Urinary bladder (tissue), 4 donors: ENCODE results near the gene PDILT. TPM values are rescaled to one million over a fixed set of nuclear protein-coding genes. Genes with fewer than 3 reads are reported as not detected.
A peak's percentile ranks its signal among the peaks of the same experiment; 100 is the strongest.
"Not testable (repeated sequence)": the region's sequence is repeated elsewhere in the genome, so short reads cannot be mapped to it uniquely, and the experiment has no call there.

Experiments
- DNase-seq: peaks from one replicate; pipeline ENCODE4 v3.0.0-alpha.2; 2015; ENCODE audit errors: extremely low spot score
- H3K27ac ChIP-seq: one replicate; pipeline ENCODE4 v1.5.1; 2013; ENCODE audit warnings: low read depth, mild to moderate bottlenecking, moderate library complexity
- H3K36me3 ChIP-seq: one replicate; pipeline ENCODE4 v1.6.1; 2013; ENCODE audit warnings: mild to moderate bottlenecking, moderate library complexity; ENCODE audit not compliant: insufficient read depth
- H3K4me1 ChIP-seq: one replicate; pipeline ENCODE4 v1.6.1; 2013; ENCODE audit warnings: mild to moderate bottlenecking, moderate library complexity; ENCODE audit not compliant: insufficient read depth
- H3K4me3 ChIP-seq: one replicate; pipeline ENCODE4 v1.5.1; 2013; ENCODE audit warnings: low read depth, low read length
- WGBS: extraction: QIAGEN DNeasy Blood & Tissue Kit; methylation state at CpG from one replicate; pipeline ENCODE4 v1.1.7; 2013; 5-methylcytosine and 5-hydroxymethylcytosine counted together
- polyA plus RNA-seq: library from polyadenylated mRNA; stranded (reverse); fragments of 200-250 nt; gene quantifications from one replicate; pipeline ENCODE4 v1.2.3, GENCODE V29; 2013
- total RNA-seq: library from RNA; depleted of rRNA; stranded (reverse); fragments of >200 nt; gene quantifications from one replicate; pipeline ENCODE4 v1.2.3, GENCODE V29; 2014
- donor health status: healthy with polysubstance abuse.
- donor health status: healthy.

PDILT gene, protein sequence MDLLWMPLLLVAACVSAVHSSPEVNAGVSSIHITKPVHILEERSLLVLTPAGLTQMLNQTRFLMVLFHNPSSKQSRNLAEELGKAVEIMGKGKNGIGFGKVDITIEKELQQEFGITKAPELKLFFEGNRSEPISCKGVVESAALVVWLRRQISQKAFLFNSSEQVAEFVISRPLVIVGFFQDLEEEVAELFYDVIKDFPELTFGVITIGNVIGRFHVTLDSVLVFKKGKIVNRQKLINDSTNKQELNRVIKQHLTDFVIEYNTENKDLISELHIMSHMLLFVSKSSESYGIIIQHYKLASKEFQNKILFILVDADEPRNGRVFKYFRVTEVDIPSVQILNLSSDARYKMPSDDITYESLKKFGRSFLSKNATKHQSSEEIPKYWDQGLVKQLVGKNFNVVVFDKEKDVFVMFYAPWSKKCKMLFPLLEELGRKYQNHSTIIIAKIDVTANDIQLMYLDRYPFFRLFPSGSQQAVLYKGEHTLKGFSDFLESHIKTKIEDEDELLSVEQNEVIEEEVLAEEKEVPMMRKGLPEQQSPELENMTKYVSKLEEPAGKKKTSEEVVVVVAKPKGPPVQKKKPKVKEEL
- total RNA-seq (not detected), polyA plus RNA-seq (not detected)

DNA sequence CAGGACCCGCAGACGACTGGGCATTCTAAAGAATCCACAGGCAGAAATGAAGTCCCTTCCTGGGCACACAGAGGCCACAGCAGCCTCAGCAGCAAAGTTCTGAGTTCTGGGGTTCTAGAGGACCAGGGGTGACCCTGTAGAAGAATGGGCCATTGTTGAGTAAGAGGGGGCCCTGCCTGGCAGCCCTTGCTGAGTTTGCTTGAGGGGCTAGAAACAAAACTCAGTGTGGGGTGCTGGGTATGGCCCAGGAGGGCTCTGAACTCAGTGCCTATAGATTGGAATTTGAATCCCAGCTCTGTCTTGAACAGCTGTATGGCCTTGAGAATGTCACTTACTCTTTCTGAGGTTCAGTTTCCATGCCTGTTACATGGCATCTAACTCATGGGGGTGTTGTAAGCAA, at the start of gene PDILT:
Gene PDILT (minus strand): TSS at position 101 of the 400 bp plus-strand sequence. CDS start 5,437 bp downstream, outside the sequence.
- no peak within 1 kb of the TSS for H3K4me3 ChIP-seq
- no peak within 1 kb of the TSS for H3K27ac ChIP-seq
- 85% methylated on average over 2 of the region's 2 CpGs for WGBS
- no peaks in the 10 kb centered on the region for H3K4me1 ChIP-seq
- H3K36me3 ChIP-seq = no peaks in the 10 kb centered on the region
- DNase-seq = no peak

DNA sequence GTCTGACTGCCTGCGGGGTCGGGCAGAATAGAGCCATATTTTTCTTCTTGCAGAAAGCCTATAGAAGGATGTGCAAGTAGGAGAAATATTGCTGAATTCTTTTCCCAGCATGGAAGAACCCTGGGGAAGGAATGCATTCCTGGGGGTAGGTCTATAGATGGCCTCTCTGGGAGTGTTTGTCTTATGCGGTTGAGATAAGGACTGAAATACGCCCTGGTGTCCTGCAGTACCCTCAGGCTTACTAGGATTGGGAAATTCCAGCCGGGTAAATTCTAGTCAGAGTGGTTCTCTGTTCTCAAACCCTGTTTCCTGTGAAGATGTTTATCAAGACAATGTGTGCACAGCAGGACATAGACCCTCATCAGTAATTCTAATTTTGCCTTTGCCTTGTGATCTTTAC, 49.1 kb upstream of the PDILT start:
- H3K27ac ChIP-seq, H3K4me1 ChIP-seq, DNase-seq, H3K36me3 ChIP-seq, H3K4me3 ChIP-seq: not testable (repeated sequence)
- WGBS = 78% methylated on average over 5 of the region's 5 CpGs

DNA sequence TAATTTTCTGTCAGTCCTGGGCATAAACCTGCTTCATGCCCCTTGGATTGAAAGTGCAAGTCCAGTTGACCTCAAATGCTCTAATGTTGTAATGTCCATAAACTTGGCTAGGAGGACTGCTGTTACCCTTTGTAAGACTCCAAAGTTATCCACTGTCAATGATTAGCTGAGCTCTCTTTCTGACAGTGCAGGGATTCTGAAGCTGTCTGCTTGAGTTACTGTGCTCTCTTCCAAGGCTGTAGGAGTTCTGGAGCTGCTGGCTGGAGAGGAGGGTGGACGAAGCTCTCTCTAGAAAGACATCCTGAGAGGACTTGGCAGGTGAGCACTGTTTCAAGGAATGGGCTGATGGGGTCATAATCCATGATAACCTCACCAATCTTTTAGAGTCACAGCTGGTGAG, 46.8 kb upstream of the PDILT start, which contains the start of gene ACSM2A:
Gene ACSM2A (plus strand): TSS at position 158 of the 400 bp plus-strand sequence. CDS start 8,594 bp downstream, outside the sequence.
- H3K36me3 ChIP-seq, H3K4me3 ChIP-seq, H3K27ac ChIP-seq, H3K4me1 ChIP-seq, DNase-seq: not testable (repeated sequence)
- WGBS = 50% methylated on average over 1 of the region's 1 CpG

DNA sequence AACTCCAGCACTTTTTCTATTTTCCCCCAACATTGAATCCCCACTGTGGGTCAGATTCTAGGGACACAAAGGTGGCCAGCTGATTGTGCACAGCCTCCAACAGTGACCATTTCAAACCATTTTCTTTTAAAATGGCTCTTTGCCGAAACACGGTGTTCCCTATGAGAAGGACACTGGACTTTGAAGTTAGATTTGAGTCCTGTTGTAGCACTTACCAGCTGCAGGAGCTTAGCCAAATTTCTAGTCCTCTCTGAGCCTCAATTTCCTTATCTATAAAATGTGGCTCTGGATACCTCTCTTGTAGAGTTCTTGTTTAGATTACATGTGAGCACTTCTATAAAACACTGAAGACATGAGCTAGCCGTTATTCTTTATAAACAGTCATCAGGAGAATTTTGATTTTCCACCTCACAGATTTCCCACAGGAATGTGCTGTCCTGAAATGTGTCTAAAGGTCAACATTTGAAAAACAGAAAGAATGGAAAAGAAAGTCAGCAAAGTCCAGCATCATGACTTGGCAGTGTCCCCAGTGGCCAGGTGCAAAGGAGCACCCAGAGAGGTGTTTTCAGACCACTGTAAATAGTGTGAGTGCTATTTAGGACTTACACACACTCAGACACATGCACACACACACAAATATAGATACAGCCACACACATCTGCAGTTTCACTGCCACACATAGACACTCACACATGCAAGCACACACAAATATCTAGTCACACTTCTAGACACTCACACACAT, 42.3 kb upstream of the PDILT start:
- no CpG with 5 or more reads among the region's 3 CpGs for WGBS
- not testable (repeated sequence) for H3K36me3 ChIP-seq, H3K27ac ChIP-seq, H3K4me1 ChIP-seq, H3K4me3 ChIP-seq, DNase-seq

DNA sequence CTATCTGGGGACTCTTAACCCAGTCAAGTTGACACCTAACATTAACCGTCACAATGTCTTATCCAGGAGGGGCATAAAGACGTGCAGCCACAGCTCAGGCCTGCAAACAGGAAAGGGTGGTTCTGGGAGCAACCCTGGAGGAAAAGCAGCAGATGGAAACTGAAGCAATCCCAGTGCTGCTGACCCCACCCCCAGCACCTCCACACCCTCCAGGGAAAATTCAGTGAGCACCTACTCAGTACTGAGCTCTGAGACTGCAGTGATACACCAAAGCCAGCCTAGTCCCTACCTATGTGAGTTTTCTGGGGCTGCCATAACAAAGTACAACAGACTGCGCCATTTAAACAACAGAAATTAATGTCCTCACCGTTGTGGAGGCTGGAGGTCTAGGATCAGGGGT, 37.3 kb upstream of the PDILT start:
- H3K36me3 ChIP-seq, DNase-seq, H3K27ac ChIP-seq, H3K4me3 ChIP-seq, H3K4me1 ChIP-seq: not testable (repeated sequence)
- 89% methylated on average over 3 of the region's 4 CpGs for WGBS

DNA sequence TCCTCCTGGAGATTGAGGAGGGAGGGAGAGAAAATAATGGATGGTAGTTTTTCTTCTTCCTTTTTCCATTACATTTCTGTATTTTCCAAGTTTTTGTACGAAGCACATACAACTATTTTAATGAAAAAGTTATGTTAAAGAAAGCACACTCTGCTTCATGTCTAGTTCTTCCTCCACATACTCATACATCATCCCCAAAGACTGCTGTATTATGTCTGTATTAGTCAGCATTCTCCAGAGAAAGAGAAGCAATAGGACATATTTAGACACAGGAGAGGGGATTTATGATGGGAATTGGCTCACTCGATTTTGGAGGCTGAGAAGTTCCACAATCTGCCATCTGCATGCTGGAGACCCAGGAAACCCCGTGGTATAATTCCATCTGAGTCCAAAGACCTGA, 36.7 kb upstream of the PDILT start:
- Histone ChIP-seq H3K4me3 (no peak overlapping the region), H3K36me3 (no peaks in the 10 kb centered on the region), H3K4me1 (no peaks in the 10 kb centered on the region), H3K27ac (no peak overlapping the region)
- DNase-seq = no peak
- WGBS = 43% methylated on average over 3 of the region's 3 CpGs

DNA sequence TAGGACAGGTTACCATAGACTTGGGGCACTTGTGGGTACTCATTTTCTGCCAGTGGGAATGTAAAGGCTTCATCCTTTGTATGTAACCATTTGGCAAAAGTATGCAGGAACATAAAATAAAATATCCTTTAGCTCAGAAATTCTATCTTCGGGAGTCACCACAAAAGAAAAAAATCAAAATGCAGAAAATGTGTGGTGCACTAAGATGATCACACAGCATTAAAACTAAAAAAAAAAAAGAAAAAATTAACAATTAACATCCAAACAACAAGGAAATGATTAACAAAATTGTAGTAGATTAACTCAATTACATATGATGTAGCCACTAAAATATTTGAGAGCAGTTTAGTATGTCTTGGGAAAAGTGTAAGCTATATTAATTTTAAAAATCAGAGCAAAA, 36.2 kb upstream of the PDILT start:
- not testable (repeated sequence) for H3K4me3 ChIP-seq, H3K36me3 ChIP-seq, DNase-seq, H3K4me1 ChIP-seq, H3K27ac ChIP-seq
- WGBS = 47% methylated on average over 1 of the region's 1 CpG

DNA sequence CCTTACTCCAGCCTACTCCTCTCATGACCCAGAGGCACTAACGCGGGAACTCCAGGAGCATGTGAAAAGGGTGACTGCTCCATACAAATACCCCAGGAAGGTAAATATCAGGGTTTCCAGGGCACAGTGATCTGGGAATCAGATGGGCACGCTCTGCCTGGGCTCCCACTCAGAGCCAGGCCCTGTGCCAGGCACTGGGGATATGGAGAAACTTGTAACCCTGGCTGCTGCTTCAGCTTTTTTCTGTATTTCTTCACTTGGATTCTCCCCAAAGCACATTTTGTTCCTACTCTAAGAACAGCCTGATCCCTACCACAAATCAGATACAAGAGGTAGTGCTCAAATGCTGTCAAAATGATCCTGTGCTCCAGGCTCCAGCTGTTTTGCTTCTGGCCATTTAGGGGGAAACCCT, 35.3 kb upstream of the PDILT start:
- H3K4me3 ChIP-seq, H3K4me1 ChIP-seq, H3K36me3 ChIP-seq, H3K27ac ChIP-seq: not testable (repeated sequence)
- WGBS = 20% methylated on average over 3 of the region's 3 CpGs
- peak; percentile 40 for DNase-seq

DNA sequence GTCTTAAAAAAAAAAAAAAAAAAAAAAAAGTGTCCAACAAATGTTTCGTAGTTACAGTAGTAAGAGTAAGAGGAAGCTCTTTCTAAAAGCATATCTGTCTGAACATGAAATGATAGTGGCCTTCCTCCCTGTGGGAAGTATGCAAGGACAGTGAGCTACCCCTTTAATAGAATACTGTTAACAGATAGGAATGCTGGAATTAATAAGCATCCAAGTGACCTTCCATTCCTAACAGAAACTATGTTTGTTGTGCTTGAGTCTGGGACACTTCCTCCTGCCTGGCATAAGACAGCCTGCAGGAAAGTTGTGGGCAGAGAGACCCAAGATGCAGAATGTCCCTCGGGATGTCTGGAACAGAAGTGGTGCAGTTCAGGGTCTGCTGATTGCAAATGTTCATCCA, 34.4 kb upstream of the PDILT start:
- not testable (repeated sequence) for H3K4me1 ChIP-seq, H3K36me3 ChIP-seq, H3K4me3 ChIP-seq, DNase-seq, H3K27ac ChIP-seq
- WGBS = 57% methylated on average over 1 of the region's 2 CpGs

DNA sequence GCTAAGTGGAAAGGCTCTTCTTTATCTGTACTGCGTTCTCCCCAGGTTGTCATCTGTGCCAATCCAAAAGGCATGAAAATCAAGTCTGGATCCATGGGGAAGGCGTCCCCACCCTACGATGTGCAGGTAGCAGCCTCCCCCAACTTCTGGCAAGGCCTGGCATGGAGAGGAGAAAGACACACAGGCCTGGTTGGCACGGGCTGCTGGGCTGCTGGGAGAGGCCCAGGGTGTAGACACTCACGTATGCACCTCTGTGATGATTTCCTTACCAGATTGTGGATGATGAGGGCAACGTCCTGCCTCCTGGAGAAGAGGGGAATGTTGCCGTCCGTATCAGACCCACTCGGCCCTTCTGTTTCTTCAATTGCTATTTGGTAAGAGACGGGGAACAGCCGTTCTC, 26.4 kb upstream of the PDILT start:
- Histone ChIP-seq H3K4me1 (no peaks in the 10 kb centered on the region), H3K36me3 (no peaks in the 10 kb centered on the region), H3K27ac (no peak overlapping the region), H3K4me3 (no peak overlapping the region)
- no peak for DNase-seq
- 82% methylated on average over 11 of the region's 11 CpGs for WGBS

DNA sequence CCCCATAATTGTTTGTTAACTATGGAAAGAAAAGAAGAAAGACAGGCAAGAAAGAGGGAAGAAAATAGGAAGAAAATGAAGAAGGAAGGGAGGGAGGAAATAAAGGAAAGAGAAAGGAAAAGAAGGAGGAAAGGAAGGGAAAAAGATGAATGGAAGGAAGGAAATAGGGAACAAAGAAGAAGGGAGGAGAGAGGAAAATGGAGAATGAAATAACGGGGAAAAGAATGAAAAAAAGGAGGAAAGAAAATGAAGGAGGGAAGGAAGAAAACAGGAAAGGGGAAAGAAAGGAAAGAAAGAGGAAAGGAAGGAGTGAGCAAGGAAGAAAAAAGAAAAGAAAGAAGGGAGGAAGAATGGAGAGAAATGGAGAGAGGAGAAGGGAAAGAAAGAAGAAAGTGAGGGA, 25.9 kb upstream of the PDILT start:
- 88% methylated on average over 1 of the region's 1 CpG for WGBS
- H3K27ac ChIP-seq, DNase-seq, H3K4me1 ChIP-seq, H3K4me3 ChIP-seq, H3K36me3 ChIP-seq: not testable (repeated sequence)

DNA sequence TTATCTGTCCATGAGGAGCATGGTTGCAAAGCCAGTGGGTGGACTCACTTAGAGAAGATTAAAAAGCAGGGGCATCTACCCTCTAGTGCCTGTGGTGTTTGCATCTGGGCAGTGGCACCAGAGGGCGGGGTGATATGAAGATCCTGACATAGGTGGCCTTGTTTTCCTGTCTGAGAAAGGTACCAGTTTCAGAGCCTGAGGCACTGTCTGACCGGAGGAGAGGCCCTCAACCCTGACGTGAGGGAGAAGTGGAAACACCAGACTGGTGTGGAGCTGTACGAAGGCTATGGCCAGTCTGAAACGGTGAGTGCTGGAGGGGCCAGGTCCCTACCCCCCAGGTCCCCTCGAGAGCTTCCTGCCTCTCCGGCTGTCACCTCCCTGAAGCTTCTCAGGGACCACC, 25.0 kb upstream of the PDILT start:
- WGBS = 70% methylated on average over 7 of the region's 7 CpGs
- not testable (repeated sequence) for H3K4me1 ChIP-seq, H3K36me3 ChIP-seq, H3K27ac ChIP-seq, H3K4me3 ChIP-seq, DNase-seq

DNA sequence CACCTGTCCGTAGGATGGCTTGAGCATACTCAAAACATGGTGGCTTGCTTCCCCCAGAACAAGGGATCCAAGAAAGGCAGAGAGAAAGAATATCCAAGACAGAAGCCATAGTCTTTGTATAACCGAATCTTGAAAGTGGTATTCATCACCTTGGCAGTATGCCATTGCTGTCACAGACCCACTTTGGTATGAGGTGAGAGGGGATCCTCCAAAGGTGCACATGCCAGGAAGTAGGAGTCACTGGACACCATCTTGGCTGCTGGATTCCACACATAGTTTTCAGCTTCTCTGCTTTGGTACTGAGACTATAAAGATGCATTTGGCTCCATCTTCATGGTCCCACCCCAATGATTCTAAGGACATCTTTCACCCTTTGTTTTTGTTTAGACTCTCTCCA, 22.9 kb upstream of the PDILT start:
- H3K36me3 ChIP-seq, H3K4me1 ChIP-seq, H3K4me3 ChIP-seq, H3K27ac ChIP-seq, DNase-seq: not testable (repeated sequence)
- 52% methylated on average over 2 of the region's 2 CpGs for WGBS
